Pancreas (tissue), 10 donors: ENCODE data around the gene BORCS5. TPM values are rescaled to one million over a fixed set of nuclear protein-coding genes. Genes with fewer than 3 reads are reported as not detected.

ENCODE experiments used
- ATAC-seq, 4 donors: fragments of 200-7000 bp; cut with Tn5 transposase; one replicate each; pipeline versions ENCODE4 v1.8.0 to v1.9.1; 2020; ENCODE audit warnings: mild to moderate bottlenecking in 4 of 4, moderate library complexity in 4 of 4
- DNase-seq, 6 donors: peaks; one replicate each; pipeline ENCODE4 v3.0.0-alpha.2; 2020
- FAIRE-seq: peaks from 2 replicates; lab custom pipeline; 2012; peaks lifted over from hg19 to GRCh38; lab: Jason Lieb, UNC
- H3K27ac ChIP-seq, 4 donors: fragments of 200-600 bp; sonication (generic); 1 replicate in 3 of 4; 2 replicates in 1 of 4; pipeline versions ENCODE4 v1.5.0 to v1.8.0; 2020
- H3K27me3 ChIP-seq, 4 donors: fragments of 200-600 bp; one replicate each; pipeline ENCODE4 v1.8.0; 2021
- H3K36me3 ChIP-seq, 3 donors: fragments of 200-600 bp; sonication (generic) in 1 of 3; one replicate each; pipeline versions ENCODE4 v1.5.0 to v1.8.0; 2020 to 2021
- H3K4me1 ChIP-seq, 3 donors: fragments of 200-600 bp; one replicate each; pipeline ENCODE4 v1.8.0; 2021
- H3K4me3 ChIP-seq, 4 donors: fragments of 200-600 bp; sonication (generic) in 2 of 4; one replicate each; pipeline versions ENCODE4 v1.5.0 to v1.8.0; 2020 to 2021
- H3K9me3 ChIP-seq, 4 donors: fragments of 200-600 bp; one replicate each; pipeline ENCODE4 v1.8.0; 2021
- CTCF ChIP-seq, 4 donors: fragments of 200-600 bp; sonication (generic) in 3 of 4; IDR thresholded peaks; one replicate each; pipeline versions ENCODE4 v1.5.0 to v1.8.0; 2021; ENCODE audit warnings: antibody characterized with exemption in 4 of 4
- WGBS, 2 donors: extraction: QIAGEN DNeasy Blood & Tissue Kit; methylation state at CpG; one replicate each; pipeline ENCODE4 v1.1.7; 2013; 5-methylcytosine and 5-hydroxymethylcytosine counted together
- intact Hi-C, 3 donors: fragments of 100-400 bp; cut with DNase I; formaldehyde crosslinking; loops; one replicate each; pipeline versions ENCODE4 v1.11.1 to v1.14.2; 2022
- polyA plus RNA-seq, 2 donors: library from polyadenylated mRNA; stranded (reverse); fragments of 200-250 nt; gene quantifications; one replicate each; pipeline ENCODE4 v1.2.3, GENCODE V29; 2013
- total RNA-seq, 6 donors: library from RNA; stranded (reverse); fragmentation: NEBNext Ultra II Directional in 4 of 6; extraction: Animal tissue kit (Norgen Biotek cat#: 25700) in 4 of 6; gene quantifications; one replicate each; pipeline versions ENCODE4 v1.2.1 to v1.2.4, GENCODE V29; 2021 to 2023
- donor health status: healthy with polysubstance abuse.
- donor health status: DM: no; HTN: no; CAD: no; lungs with moderate emphysema.
- donor health status: DM: no; HTN: no; CAD: no.
- donor health status: control.
- donor health status: control.
- donor health status: Bipolar disorder and iron deficiency.
- donor health status: DM: yes; HTN: yes; CAD: no.
- donor health status: DM: no; HTN: no; CAD: no.
- donor health status: DM: no; HTN: no; CAD: no.
- donor health status: DM: yes; HTN: yes; CAD: no.

BORCS5 gene
- total and polyA plus RNA-seq, 8 donors: 3.7 to 10.9 (median 8.3) TPM

- Histone ChIP-seq H3K27ac (no peak overlapping the region), H3K4me3 (no peak overlapping the region), H3K9me3 (no peaks in the 10 kb centered on the region), H3K36me3 (no peaks in the 10 kb centered on the region), H3K4me1 (peaks cover 19 to 44% (median 42%) of the 10 kb centered on the region in 3 donors), H3K27me3 (no peaks in the 10 kb centered on the region)
- FAIRE-seq (no peak), ATAC-seq (no peak), DNase-seq (no peak)
- intact Hi-C loops: no loop called here
- WGBS, 2 donors: 97 to 99% methylated on average over 2 of the region's 2 CpGs
- TF ChIP-seq CTCF (IDR thresholded peaks at IDR 0.05): no peak
Measured at GRCh38 chr12:12445882-12446181, 89.0 kb downstream of the BORCS5 start.

GRCh38 chr12:12446786-12447185 lies 89.9 kb downstream of the BORCS5 start:
- no peak for ATAC-seq
- no peak for FAIRE-seq
- Histone ChIP-seq H3K27ac (no peak overlapping the region), H3K36me3 (no peaks in the 10 kb centered on the region), H3K4me1 (peaks cover 14 to 44% (median 40%) of the 10 kb centered on the region in 3 donors), H3K9me3 (no peaks in the 10 kb centered on the region), H3K27me3 (no peaks in the 10 kb centered on the region), H3K4me3 (no peak overlapping the region)
- DNase-seq: no peak
- intact Hi-C loops: no loop called here
- 93 to 96% methylated on average over 3 of the region's 3 CpGs for WGBS, 2 donors
- no peak for TF ChIP-seq CTCF (IDR thresholded peaks at IDR 0.05)

GRCh38 chr12:12447236-12447635 lies 90.4 kb downstream of the BORCS5 start:
- Histone ChIP-seq H3K4me1 (peaks cover 9 to 39% (median 36%) of the 10 kb centered on the region in 3 donors), H3K27ac (no peak overlapping the region), H3K36me3 (no peaks in the 10 kb centered on the region), H3K9me3 (no peaks in the 10 kb centered on the region), H3K4me3 (no peak overlapping the region), H3K27me3 (no peaks in the 10 kb centered on the region)
- intact Hi-C loops: no loop called here
- WGBS, 2 donors: 74 to 77% methylated on average over 8 of the region's 8 CpGs
- DNase-seq: no peak
- no peak for ATAC-seq
- FAIRE-seq: no peak
- TF ChIP-seq CTCF (IDR thresholded peaks at IDR 0.05): no peak

GRCh38 chr12:12447837-12448236 lies 91.0 kb downstream of the BORCS5 start:
- Histone ChIP-seq H3K36me3 (no peaks in the 10 kb centered on the region), H3K27me3 (no peaks in the 10 kb centered on the region), H3K27ac (no peak overlapping the region), H3K4me1 (peaks cover 9 to 34% (median 30%) of the 10 kb centered on the region in 3 donors), H3K4me3 (no peak overlapping the region), H3K9me3 (no peaks in the 10 kb centered on the region)
- FAIRE-seq (no peak), ATAC-seq (no peak), DNase-seq (no peak)
- TF ChIP-seq CTCF (IDR thresholded peaks at IDR 0.05): no peak
- intact Hi-C loops: no loop called here
- 95 to 96% methylated on average over 10 of the region's 10 CpGs for WGBS, 2 donors

- Histone ChIP-seq H3K27me3 (no peaks in the 10 kb centered on the region), H3K4me3 (no peak overlapping the region), H3K36me3 (no peaks in the 10 kb centered on the region), H3K9me3 (no peaks in the 10 kb centered on the region), H3K27ac (peak overlapping the region; percentile 11 to 75 (median 52)), H3K4me1 (peaks cover 9 to 24% (median 19%) of the 10 kb centered on the region in 3 donors)
- DNase-seq: peak in 4 of 6 donors; percentile 44 to 79 (median 64)
- TF ChIP-seq CTCF (IDR thresholded peaks at IDR 0.05): no peak
- no peak for FAIRE-seq
- intact Hi-C loops: no loop called here
- 32 to 39% methylated on average over 13 of the region's 13 CpGs for WGBS, 2 donors
- peak; percentile 87 to 91 (median 91) for ATAC-seq
Measured at GRCh38 chr12:12449533-12450025, 92.7 kb downstream of the BORCS5 start.
